Fibroblast of mammary gland (primary cell): ENCODE results near the gene CHN2.

Source experiments
- DNase-seq: peaks from one replicate; pipeline ENCODE4 v3.0.0-alpha.2; 2010; ENCODE audit warnings: low read depth
- H3K4me3 ChIP-seq: 2 replicates; pipeline ENCODE4 v1.5.1; 2011; ENCODE audit warnings: low read depth, mild to moderate bottlenecking, low read length, moderate library complexity; ENCODE audit not compliant: control insufficient read depth
- CTCF ChIP-seq: conservative IDR thresholded peaks from 2 replicates; pipeline ENCODE4 v1.5.1; 2011; ENCODE audit warnings: low read depth, low read length, inconsistent platforms; ENCODE audit not compliant: control insufficient read depth, insufficient read depth

The CHN2 gene

GRCh38 chr7:29434380-29434768, 239.8 kb downstream of the CHN2 start:
- DNase-seq: no peak
- TF ChIP-seq CTCF: no peak
- no peak overlapping the region for H3K4me3 ChIP-seq

- TF ChIP-seq CTCF: no peak
- no peak overlapping the region for H3K4me3 ChIP-seq
- no peak for DNase-seq
Observed at GRCh38 chr7:29435167-29435566, 240.6 kb downstream of the CHN2 start.

GRCh38 chr7:29435902-29436301, 241.3 kb downstream of the CHN2 start:
- no peak for DNase-seq
- no peak overlapping the region for H3K4me3 ChIP-seq
- no peak for TF ChIP-seq CTCF

- peak; percentile 68 for DNase-seq
- no peak for TF ChIP-seq CTCF
- no peak overlapping the region for H3K4me3 ChIP-seq
Observed at GRCh38 chr7:29442146-29442545, 247.6 kb downstream of the CHN2 start.

GRCh38 chr7:29443552-29443951, 249.0 kb downstream of the CHN2 start:
- DNase-seq: no peak
- no peak for TF ChIP-seq CTCF
- H3K4me3 ChIP-seq: no peak overlapping the region

GRCh38 chr7:29444267-29444666, 249.7 kb downstream of the CHN2 start:
- DNase-seq: no peak
- no peak for TF ChIP-seq CTCF
- H3K4me3 ChIP-seq: no peak overlapping the region

GRCh38 chr7:29445736-29446135, 251.2 kb downstream of the CHN2 start:
- no peak for TF ChIP-seq CTCF
- H3K4me3 ChIP-seq: no peak overlapping the region
- no peak for DNase-seq
